Activated CD8-positive, alpha-beta memory T cell treated with anti-CD3 and anti-CD28 coated beads for 36 hours (primary cell): ENCODE data around the gene SNX17. TPM values are rescaled to one million over a fixed set of nuclear protein-coding genes. Genes with fewer than 3 reads are reported as not detected.
"Not testable (repeated sequence)": the region's sequence is repeated elsewhere in the genome, so short reads cannot be mapped to it uniquely, and the experiment has no call there.

ENCODE experiments used
- CTCF ChIA-PET: fragments of 350-600 bp; sonication (Branson Sonifier 250); formaldehyde crosslinking; loops from one replicate; lab custom pipeline; 2021; ENCODE audit warnings: antibody characterized with exemption; lab: Charles Lee
- POLR2A ChIA-PET: fragments of 350-600 bp; sonication (Branson Sonifier 250); formaldehyde crosslinking; loops from one replicate; lab custom pipeline; 2021; ENCODE audit warnings: antibody characterized with exemption; lab: Charles Lee
- total RNA-seq, 2 experiments: library from RNA; stranded (reverse); gene quantifications; one replicate each; pipeline ENCODE4 v1.2.3, GENCODE V29; 2021

Gene SNX17
- total RNA-seq, 2 experiments from 2014 or later = 111 to 112 TPM

DNA sequence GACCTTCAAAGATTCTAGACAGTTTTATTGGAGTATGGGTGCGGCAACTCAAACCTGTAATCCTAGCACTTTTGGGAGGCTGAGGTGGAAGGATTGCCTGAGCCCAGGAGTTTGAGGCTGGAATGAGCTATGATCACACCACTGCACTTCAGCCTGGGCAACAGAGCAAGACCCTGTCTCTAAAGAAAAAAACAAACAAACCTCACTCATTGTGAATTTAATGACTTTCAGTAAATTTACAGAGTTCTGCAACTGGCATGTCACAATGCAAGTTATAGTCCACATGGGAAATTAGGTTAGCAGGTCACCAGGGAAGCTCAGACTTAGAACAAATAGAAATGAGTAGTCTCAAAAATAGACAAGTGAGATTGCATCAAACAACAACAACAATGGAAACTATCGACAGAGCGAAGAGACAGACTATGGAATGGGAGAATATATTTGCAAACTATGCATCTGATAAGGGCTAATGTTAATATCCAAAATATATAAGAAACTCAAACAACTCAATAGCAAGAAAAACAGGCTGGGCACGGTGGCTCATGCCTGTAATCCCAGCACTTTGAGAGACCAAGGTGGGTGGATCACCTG lies 51.3 kb downstream of the SNX17 start:
- ChIA-PET POLR2A (interaction anchor here (0.5 kb wide), 1 partner anchor 271 kb away, joined by 3 read pairs; no protein-coding TSS in a partner anchor), CTCF (no interaction called here)

DNA sequence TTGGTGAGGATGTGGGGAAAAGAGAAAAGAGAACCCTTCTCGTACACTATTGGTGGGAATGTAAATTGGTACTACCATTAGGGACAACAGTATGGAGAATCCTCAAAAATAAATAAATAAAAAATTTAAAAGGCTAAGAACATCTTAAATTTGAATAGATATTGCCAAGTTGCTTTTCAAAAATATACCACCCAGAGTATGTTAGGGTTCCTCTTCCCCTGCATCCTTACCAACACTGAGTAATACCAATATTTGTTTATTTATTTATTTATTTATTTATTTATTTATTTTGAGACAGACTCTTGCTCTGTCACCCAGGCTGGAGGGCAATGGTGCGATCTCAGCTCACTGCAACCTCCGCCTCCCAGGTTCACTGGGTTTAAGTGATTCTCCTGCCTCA lies 52.5 kb downstream of the SNX17 start:
- ChIA-PET POLR2A (no interaction called here), CTCF (no interaction called here)

DNA sequence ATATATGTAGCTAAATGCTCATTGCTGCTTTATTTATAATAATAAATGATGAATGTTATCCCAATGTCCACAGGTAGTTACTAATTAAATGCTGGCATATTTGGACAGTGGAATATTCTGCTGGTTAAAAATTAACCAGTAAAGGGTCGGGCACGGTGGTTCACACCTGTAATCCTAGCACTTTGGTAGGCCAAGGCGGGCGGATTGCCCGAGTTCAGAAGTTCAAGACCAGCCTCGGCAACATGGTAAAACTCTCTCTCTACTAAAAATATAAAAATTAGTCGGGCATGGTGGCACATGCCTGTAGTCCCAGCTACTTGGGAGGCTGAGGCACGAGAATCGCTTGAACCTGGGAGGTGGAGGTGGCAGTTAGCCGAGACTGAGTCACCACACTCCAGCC lies 54.6 kb downstream of the SNX17 start:
- POLR2A ChIA-PET, CTCF ChIA-PET: not testable (repeated sequence)

Other genes starting within 250 kb of the SNX17 start
- gene ABHD1, start 246.8 kb upstream of the SNX17 start, total RNA-seq = under 1 TPM; 0.34 to 0.40 TPM
- gene PREB, start 236.0 kb upstream of the SNX17 start, total RNA-seq = 10 to 100 TPM; 72.0 to 77.0 TPM
- not detected for gene PRR30, start 231.2 kb upstream of the SNX17 start, total RNA-seq
- gene TCF23, start 221.6 kb upstream of the SNX17 start, total RNA-seq = not detected
- 10 to 100 TPM; 95.3 to 96.0 TPM for gene ATRAID, start 158.6 kb upstream of the SNX17 start, total RNA-seq
- 10 to 100 TPM; 91.3 to 94.1 TPM for gene SLC5A6, start 158.3 kb upstream of the SNX17 start, total RNA-seq
- 100 to 1,000 TPM; 156 to 158 TPM for gene CAD, start 153.2 kb upstream of the SNX17 start, total RNA-seq
- gene SLC30A3, start 107.6 kb upstream of the SNX17 start, total RNA-seq = under 1 TPM; 0.23 to 0.59 TPM
- gene DNAJC5G, start 95.2 kb upstream of the SNX17 start, total RNA-seq = not detected
- under 1 TPM; 0.15 to 0.30 TPM for gene TRIM54, start 88.2 kb upstream of the SNX17 start, total RNA-seq
- 1 to 10 TPM; 1.0 to 1.1 TPM for gene UCN, start 62.2 kb upstream of the SNX17 start, total RNA-seq
- 10 to 100 TPM; 89.3 to 92.8 TPM for gene MPV17, start 47.5 kb upstream of the SNX17 start, total RNA-seq
- gene GTF3C2, start 13.9 kb upstream of the SNX17 start, total RNA-seq = 10 to 100 TPM; 76.1 to 76.6 TPM
- gene EIF2B4, start 278 bp upstream of the SNX17 start, total RNA-seq = 10 to 100 TPM; 43.6 to 46.6 TPM
- gene ZNF513, start 10.1 kb downstream of the SNX17 start, total RNA-seq = 1 to 10 TPM; 8.2 to 9.5 TPM
- 100 to 1,000 TPM; 179 to 181 TPM for gene PPM1G, start 39.0 kb downstream of the SNX17 start, total RNA-seq
- 10 to 100 TPM; 65.0 to 71.2 TPM for gene NRBP1, start 58.0 kb downstream of the SNX17 start, total RNA-seq
- 1 to 10 TPM; 3.9 to 4.6 TPM for gene KRTCAP3, start 71.8 kb downstream of the SNX17 start, total RNA-seq
- 10 to 100 TPM; 12.1 to 13.9 TPM for gene IFT172, start 119.1 kb downstream of the SNX17 start, total RNA-seq
- gene FNDC4, start 124.6 kb downstream of the SNX17 start, total RNA-seq = not detected
- gene GCKR, start 126.2 kb downstream of the SNX17 start, total RNA-seq = not detected
- 10 to 100 TPM; 22.4 to 23.3 TPM for gene ZNF512, start 212.4 kb downstream of the SNX17 start, total RNA-seq